Measurements from ENCODE around the gene CNKSR1.

Gene CNKSR1

GRCh38 chr1:26237230-26237966, 60.1 kb downstream of the CNKSR1 start:
- H3K4me1 ChIP-seq: no peaks in the 10 kb centered on the region
- H3K4me2 ChIP-seq (ENCODE audit: low read length): no peak overlapping the region
- no peak overlapping the region for H3K9ac ChIP-seq
- H3K27ac ChIP-seq: no peak overlapping the region
- no peak overlapping the region for H3K4me3 ChIP-seq (ENCODE audit: low read depth, low read length)
- H2AFZ ChIP-seq: no peak overlapping the region
- no peaks in the 10 kb centered on the region for H3K27me3 ChIP-seq (ENCODE audit: control insufficient read depth, insufficient read depth, low read length)
- no peak for TF ChIP-seq CTCF (IDR thresholded peaks at IDR 0.05)
- no peaks in the 10 kb centered on the region for H3K36me3 ChIP-seq (ENCODE audit: control insufficient read depth, insufficient read depth, low read length)
- H3K79me2 ChIP-seq: peaks cover 13% of the 10 kb centered on the region
- no peaks in the 10 kb centered on the region for H3K9me3 ChIP-seq (ENCODE audit: control insufficient read depth, low read length)

All from parathyroid adenoma (tissue), 2 donors.